HCT116 (cell line): ENCODE measurements around the gene MTUS2. TPM values are rescaled to one million over a fixed set of nuclear protein-coding genes. Genes with fewer than 3 reads are reported as not detected.

Source experiments
- ATAC-seq: fragments of 200-7000 bp; cut with Tn5 transposase; 2 replicates; pipeline ENCODE4 v1.9.1; 2020; ENCODE audit warnings: mild to moderate bottlenecking, moderate library complexity
- BruUV-seq: library from RNA; stranded (reverse); fragments of 400-500 nt; replicated peaks from 2 replicates; lab custom pipeline; 2021; lab: Mats Ljungman, UMichigan
- CTCF ChIA-PET: fragments of 300-600 bp; sonication (Branson Sonifier 250); formaldehyde crosslinking; loops from one replicate; lab custom pipeline; 2021; ENCODE audit warnings: antibody characterized with exemption; lab: Charles Lee
- POLR2A ChIA-PET: fragments of 300-600, 350-600 bp; sonication (Branson Sonifier 250); formaldehyde crosslinking; loops from one replicate; lab custom pipeline; 2021; ENCODE audit warnings: antibody characterized with exemption; lab: Charles Lee
- RAD21 ChIA-PET, 2 experiments: fragments of 300-600 bp; sonication (Branson Sonifier 250); formaldehyde crosslinking; loops; one replicate each; lab custom pipeline; 2023; ENCODE audit warnings: low total read pairs in 2 of 2; ENCODE audit not compliant: uncharacterized antibody in 2 of 2, unreplicated experiment in 2 of 2, low non-redundant PET in 1 of 2; lab: Charles Lee
- DNase-seq: peaks from one replicate; pipeline ENCODE4 v3.0.0-alpha.2; 2010; ENCODE audit warnings: low read depth, low spot score
- H2AFZ ChIP-seq: fragments of 200-600 bp; shearing (Covaris generic), sonication (generic); 2 replicates; pipeline ENCODE4 v1.6.1; 2017; ENCODE audit warnings: low read depth, mixed run types, mixed read lengths, antibody characterized with exemption, low read length; ENCODE audit not compliant: poor library complexity, severe bottlenecking
- H3K27ac ChIP-seq: 2 replicates; pipeline ENCODE4 v1.5.1; 2012; ENCODE audit warnings: low read depth, low read length
- H3K27me3 ChIP-seq: fragments of 200-600 bp; sonication (generic); 2 replicates; pipeline ENCODE4 v1.6.1; 2016; ENCODE audit warnings: mixed run types, low read length, mixed read lengths; ENCODE audit not compliant: insufficient read depth
- H3K36me3 ChIP-seq, 2 experiments: fragments of 200-500 bp in 1 of 2; fragments of 200-600 bp in 1 of 2; sonication (Bioruptor generic) in 1 of 2; sonication (generic) in 1 of 2; 2 replicates each; pipeline versions ENCODE4 v1.5.1 to v1.6.1; 2014 to 2016; ENCODE audit warnings: low read length in 2 of 2, inconsistent platforms in 1 of 2, mixed read lengths in 1 of 2, mixed run types in 1 of 2; ENCODE audit not compliant: insufficient read depth in 2 of 2, control insufficient read depth in 1 of 2
- H3K4me1 ChIP-seq, 2 experiments: fragments of 200-600 bp in 1 of 2; sonication (generic) in 1 of 2; 2 replicates each; pipeline versions ENCODE4 v1.5.1 to v1.6.1; 2012 to 2017; ENCODE audit warnings: low read length in 2 of 2, inconsistent platforms in 1 of 2, mild to moderate bottlenecking in 1 of 2, mixed read lengths in 1 of 2, mixed run types in 1 of 2, moderate library complexity in 1 of 2; ENCODE audit not compliant: insufficient read depth in 2 of 2, control insufficient read depth in 1 of 2
- H3K4me2 ChIP-seq: fragments of 200-600 bp; sonication (generic); 2 replicates; pipeline ENCODE4 v1.6.1; 2017; ENCODE audit warnings: mixed run types, low read length, mixed read lengths
- H3K4me3 ChIP-seq, 2 experiments: fragments of 200-600 bp in 1 of 2; sonication (generic) in 1 of 2; replicated peaks in 1 of 2; 2 replicates each; pipeline ENCODE4 v1.5.1; 2011 to 2016; ENCODE audit warnings: low read length in 2 of 2, control low read depth in 1 of 2, low read depth in 1 of 2, mild to moderate bottlenecking in 1 of 2, mixed read lengths in 1 of 2, mixed run types in 1 of 2
- H3K79me2 ChIP-seq: fragments of 200-600 bp; sonication (generic); 2 replicates; pipeline ENCODE4 v1.6.1; 2017; ENCODE audit warnings: mild to moderate bottlenecking, mixed run types, low read length, moderate library complexity, mixed read lengths; ENCODE audit not compliant: insufficient read depth
- H3K9ac ChIP-seq: fragments of 200-600 bp; sonication (generic); 2 replicates; pipeline ENCODE4 v1.6.1; 2016; ENCODE audit warnings: low read length, mixed read lengths
- H3K9me2 ChIP-seq: fragments of 200-600 bp; sonication (generic), shearing (Covaris generic); 2 replicates; pipeline ENCODE4 v1.6.1; 2017; ENCODE audit warnings: mixed run types, mild to moderate bottlenecking, moderate library complexity; ENCODE audit not compliant: insufficient read depth
- H3K9me3 ChIP-seq, 2 experiments: fragments of 200-500 bp in 1 of 2; fragments of 200-600 bp in 1 of 2; sonication (Bioruptor generic) in 1 of 2; sonication (generic) in 1 of 2; 2 replicates each; pipeline ENCODE4 v1.6.1; 2014 to 2017; ENCODE audit warnings: low read length in 2 of 2, mixed read lengths in 2 of 2, inconsistent platforms in 1 of 2, low read depth in 1 of 2, mild to moderate bottlenecking in 1 of 2, mixed run types in 1 of 2, moderate library complexity in 1 of 2; ENCODE audit not compliant: control insufficient read depth in 1 of 2, insufficient read depth in 1 of 2
- H4K20me1 ChIP-seq: fragments of 200-600 bp; sonication (generic), shearing (Covaris generic); 2 replicates; pipeline ENCODE4 v1.6.1; 2017; ENCODE audit warnings: mixed run types, mild to moderate bottlenecking, moderate library complexity; ENCODE audit not compliant: insufficient read depth
- CBX3 ChIP-seq: IDR thresholded peaks from 2 replicates; pipeline ENCODE4 v1.6.1; 2012; ENCODE audit warnings: low read depth
- CEBPB ChIP-seq: IDR thresholded peaks from 2 replicates; pipeline ENCODE4 v1.6.1; 2012; ENCODE audit warnings: low read depth
- EGR1 ChIP-seq: IDR thresholded peaks from 2 replicates; pipeline ENCODE4 v1.6.1; 2012; ENCODE audit warnings: low read depth
- ELF1 ChIP-seq: IDR thresholded peaks from 2 replicates; pipeline ENCODE4 v1.6.1; 2012; ENCODE audit warnings: low read depth, borderline replicate concordance
- EZH2 ChIP-seq: fragments of 200-600 bp; sonication (generic); IDR thresholded peaks from 2 replicates; pipeline ENCODE4 v1.6.1; 2017; ENCODE audit warnings: antibody characterized with exemption, mixed run types
- EZH2phosphoT487 ChIP-seq: fragments of 200-600 bp; IDR thresholded peaks from 2 replicates; pipeline ENCODE4 v1.6.1; 2018; ENCODE audit warnings: antibody characterized with exemption, borderline replicate concordance
- FOSL1 ChIP-seq: IDR thresholded peaks from 2 replicates; pipeline ENCODE4 v1.6.1; 2012; ENCODE audit warnings: low read depth
- JUND ChIP-seq: IDR thresholded peaks from 2 replicates; pipeline ENCODE4 v1.6.1; 2012
- POLR2A ChIP-seq: IDR thresholded peaks from 2 replicates; pipeline ENCODE4 v1.7.0; 2011; ENCODE audit warnings: borderline replicate concordance; ENCODE audit not compliant: insufficient read depth, insufficient read length; ENCODE audit errors: extremely low read depth
- POLR2AphosphoS5 ChIP-seq: IDR thresholded peaks from 2 replicates; pipeline ENCODE4 v1.6.1; 2011; ENCODE audit warnings: mild to moderate bottlenecking, low read depth, low read length, moderate library complexity
- SIN3A ChIP-seq: IDR thresholded peaks from 2 replicates; pipeline ENCODE4 v1.6.1; 2012; ENCODE audit warnings: low read depth
- SP1 ChIP-seq: IDR thresholded peaks from 2 replicates; pipeline ENCODE4 v1.6.1; 2012; ENCODE audit warnings: low read depth
- SRF ChIP-seq: IDR thresholded peaks from 2 replicates; pipeline ENCODE4 v1.6.1; 2012; ENCODE audit warnings: low read depth
- YY1 ChIP-seq: IDR thresholded peaks from 2 replicates; pipeline ENCODE4 v1.6.1; 2011; ENCODE audit warnings: low read length, low read depth, moderate library complexity, mild to moderate bottlenecking; ENCODE audit not compliant: insufficient replicate concordance; ENCODE audit errors: extremely low read depth
- ZFX ChIP-seq: fragments of 450-650 bp; IDR thresholded peaks from 2 replicates; pipeline ENCODE4 v1.6.1; 2017
- ZNF274 ChIP-seq: fragments of 200-500 bp; sonication (Bioruptor generic); IDR thresholded peaks from 2 replicates; pipeline ENCODE4 v1.6.1; 2014; ENCODE audit warnings: mild to moderate bottlenecking, low read depth, low read length, inconsistent platforms
- intact Hi-C: fragments of 100-400 bp; cut with micrococcal nuclease; formaldehyde crosslinking; loops from 2 replicates; pipeline ENCODE4 v1.10.0; 2022
- total RNA-seq: library from RNA; stranded (reverse); gene quantifications from one replicate; pipeline ENCODE4 v1.2.1, GENCODE V29; 2021; ENCODE audit not compliant: unreplicated experiment
- TF ChIP-seq, protein P1 (sequence below): IDR thresholded peaks from 2 replicates; pipeline ENCODE4 v1.6.1; 2012
- TF ChIP-seq, protein P2 (sequence below): IDR thresholded peaks from 2 replicates; pipeline ENCODE4 v1.6.1; 2012; ENCODE audit warnings: low read depth

Gene MTUS2
- total RNA-seq, 1 experiment from 2014 or later, result 0.02 TPM

DNA sequence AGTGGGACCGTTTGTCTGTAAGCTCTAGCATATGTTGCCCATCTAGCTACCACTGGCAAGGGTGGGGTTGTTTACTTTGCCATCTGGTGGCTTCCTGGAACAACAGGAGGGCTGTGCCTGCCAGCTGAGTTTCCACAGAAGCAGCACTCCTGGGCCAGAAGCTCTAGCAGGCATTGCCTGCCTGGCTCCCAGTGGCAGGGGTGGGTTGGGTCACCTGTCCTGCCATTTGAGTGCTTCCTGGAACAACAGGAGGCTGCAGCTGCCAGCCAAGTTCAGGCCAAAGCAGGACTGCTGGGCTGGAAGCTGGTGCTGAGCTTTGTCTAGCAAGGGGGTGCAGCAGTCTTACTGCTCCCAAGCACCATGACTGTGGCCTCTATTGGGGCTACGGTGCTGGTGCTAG lies 239.7 kb downstream of the MTUS2 start:
- no peak overlapping the region for H3K4me2 ChIP-seq
- H3K36me3 ChIP-seq, result no peaks in the 10 kb centered on the region
- H3K27me3 ChIP-seq, result peaks cover 6% of the 10 kb centered on the region; the same call in 1 of the 2 replicates
- no peak overlapping the region for H3K4me3 ChIP-seq
- no peaks in the 10 kb centered on the region for H3K9me3 ChIP-seq
- DNase-seq (no peak), ATAC-seq (no peak)
- intact Hi-C loops, result no loop called here
- TF ChIP-seq SP1 (no peak), ZFX (no peak), EZH2phosphoT487 (no peak), ZNF274 (no peak), EGR1 (no peak), CBX3 (no peak), POLR2AphosphoS5 (no peak), POLR2A (no peak), YY1 (no peak), CEBPB (no peak), JUND (no peak)
- H3K79me2 ChIP-seq, result no peaks in the 10 kb centered on the region
- H3K27ac ChIP-seq, result no peak overlapping the region
- H3K4me1 ChIP-seq, result no peaks in the 10 kb centered on the region
- BruUV-seq, result no TSS peak
- H3K9ac ChIP-seq, result no peak overlapping the region
- no peak overlapping the region for H2AFZ ChIP-seq
- POLR2A ChIA-PET, result no interaction called here
- RAD21 ChIA-PET, result no interaction called here
- CTCF ChIA-PET, result no interaction called here
- H4K20me1 ChIP-seq, result no peaks in the 10 kb centered on the region
- H3K9me2 ChIP-seq, result no peaks in the 10 kb centered on the region

DNA sequence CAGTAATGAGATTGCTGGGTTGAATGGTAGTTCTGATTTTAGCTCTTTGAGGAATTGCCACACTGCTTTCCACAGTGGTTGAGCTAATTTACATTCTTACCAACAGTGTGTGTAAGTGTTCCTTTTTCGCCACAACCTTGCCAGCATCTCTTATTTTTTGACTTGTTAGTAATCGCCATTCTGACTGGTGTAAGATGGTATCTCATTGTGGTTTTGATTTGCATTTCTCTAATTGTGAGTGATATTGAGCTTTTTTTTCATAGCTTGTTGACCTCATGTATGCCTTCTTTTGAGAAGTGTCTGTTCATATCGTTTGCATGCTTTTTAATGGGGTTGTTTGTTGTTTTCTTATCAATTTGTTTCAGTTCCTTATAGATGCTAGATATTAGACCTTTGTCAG lies 245.0 kb downstream of the MTUS2 start:
- no peak for ATAC-seq
- Histone ChIP-seq H3K9ac (no peak overlapping the region), H3K27ac (no peak overlapping the region), H3K79me2 (no peaks in the 10 kb centered on the region), H3K9me3 (no peaks in the 10 kb centered on the region)
- ChIA-PET CTCF (no interaction called here), POLR2A (no interaction called here)
- DNase-seq, result no peak
- TF ChIP-seq, protein P1, sequence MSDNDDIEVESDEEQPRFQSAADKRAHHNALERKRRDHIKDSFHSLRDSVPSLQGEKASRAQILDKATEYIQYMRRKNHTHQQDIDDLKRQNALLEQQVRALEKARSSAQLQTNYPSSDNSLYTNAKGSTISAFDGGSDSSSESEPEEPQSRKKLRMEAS, result no peak
- no peak for TF ChIP-seq ELF1
- TF ChIP-seq, protein P2, sequence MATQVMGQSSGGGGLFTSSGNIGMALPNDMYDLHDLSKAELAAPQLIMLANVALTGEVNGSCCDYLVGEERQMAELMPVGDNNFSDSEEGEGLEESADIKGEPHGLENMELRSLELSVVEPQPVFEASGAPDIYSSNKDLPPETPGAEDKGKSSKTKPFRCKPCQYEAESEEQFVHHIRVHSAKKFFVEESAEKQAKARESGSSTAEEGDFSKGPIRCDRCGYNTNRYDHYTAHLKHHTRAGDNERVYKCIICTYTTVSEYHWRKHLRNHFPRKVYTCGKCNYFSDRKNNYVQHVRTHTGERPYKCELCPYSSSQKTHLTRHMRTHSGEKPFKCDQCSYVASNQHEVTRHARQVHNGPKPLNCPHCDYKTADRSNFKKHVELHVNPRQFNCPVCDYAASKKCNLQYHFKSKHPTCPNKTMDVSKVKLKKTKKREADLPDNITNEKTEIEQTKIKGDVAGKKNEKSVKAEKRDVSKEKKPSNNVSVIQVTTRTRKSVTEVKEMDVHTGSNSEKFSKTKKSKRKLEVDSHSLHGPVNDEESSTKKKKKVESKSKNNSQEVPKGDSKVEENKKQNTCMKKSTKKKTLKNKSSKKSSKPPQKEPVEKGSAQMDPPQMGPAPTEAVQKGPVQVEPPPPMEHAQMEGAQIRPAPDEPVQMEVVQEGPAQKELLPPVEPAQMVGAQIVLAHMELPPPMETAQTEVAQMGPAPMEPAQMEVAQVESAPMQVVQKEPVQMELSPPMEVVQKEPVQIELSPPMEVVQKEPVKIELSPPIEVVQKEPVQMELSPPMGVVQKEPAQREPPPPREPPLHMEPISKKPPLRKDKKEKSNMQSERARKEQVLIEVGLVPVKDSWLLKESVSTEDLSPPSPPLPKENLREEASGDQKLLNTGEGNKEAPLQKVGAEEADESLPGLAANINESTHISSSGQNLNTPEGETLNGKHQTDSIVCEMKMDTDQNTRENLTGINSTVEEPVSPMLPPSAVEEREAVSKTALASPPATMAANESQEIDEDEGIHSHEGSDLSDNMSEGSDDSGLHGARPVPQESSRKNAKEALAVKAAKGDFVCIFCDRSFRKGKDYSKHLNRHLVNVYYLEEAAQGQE, result no peak
- TF ChIP-seq FOSL1, result no peak
- no peak for TF ChIP-seq EZH2
- no peak for TF ChIP-seq CEBPB
- no peak for TF ChIP-seq YY1
- TF ChIP-seq SP1, result no peak
- TF ChIP-seq SRF, result no peak
- no peak for TF ChIP-seq ZFX
- no peak for TF ChIP-seq SIN3A
- TF ChIP-seq, all 23 proteins: peak for 0
- Histone ChIP-seq H3K4me1 (no peaks in the 10 kb centered on the region), H3K4me3 (no peak overlapping the region), H3K36me3 (no peaks in the 10 kb centered on the region), H3K4me2 (no peak overlapping the region), H3K9me2 (no peaks in the 10 kb centered on the region), H2AFZ (no peak overlapping the region), H3K27me3 (peaks cover 12% of the 10 kb centered on the region), H4K20me1 (no peaks in the 10 kb centered on the region)
- intact Hi-C loops, result no loop called here
- RAD21 ChIA-PET, result no interaction called here
- BruUV-seq, result no TSS peak
